OCI-LY7 (cell line): ENCODE measurements around the gene PRLR. TPM values are rescaled to one million over a fixed set of nuclear protein-coding genes. Genes with fewer than 3 reads are reported as not detected.

Experiments
- BruUV-seq: library from RNA; stranded (reverse); fragments of 400-500 nt; replicated peaks from 2 replicates; lab custom pipeline; 2021; lab: Mats Ljungman, UMichigan
- CTCF ChIA-PET: fragments of 300-600 bp; sonication (Branson Sonifier 250); formaldehyde crosslinking; loops from one replicate; lab custom pipeline; 2022; ENCODE audit warnings: antibody characterized with exemption; ENCODE audit not compliant: unreplicated experiment; lab: Charles Lee
- POLR2A ChIA-PET: fragments of 300-600 bp; sonication (Branson Sonifier 250); formaldehyde crosslinking; loops from one replicate; lab custom pipeline; 2022; ENCODE audit warnings: antibody characterized with exemption; lab: Charles Lee
- DNase-seq: peaks from one replicate; pipeline ENCODE4 v3.0.0-alpha.2; 2015; ENCODE audit warnings: low spot score
- H2AFZ ChIP-seq: fragments of 200-600 bp; sonication (generic), shearing (Covaris generic); 2 replicates; pipeline ENCODE4 v1.6.1; 2014; ENCODE audit warnings: mild to moderate bottlenecking, antibody characterized with exemption, low read length, moderate library complexity
- H3K27ac ChIP-seq: fragments of 200-600 bp; sonication (generic); 2 replicates; pipeline ENCODE4 v1.5.1; 2014; ENCODE audit warnings: mixed run types, low read depth, mild to moderate bottlenecking, moderate library complexity, low read length, inconsistent platforms; ENCODE audit not compliant: poor library complexity, severe bottlenecking
- H3K36me3 ChIP-seq: fragments of 200-600 bp; sonication (generic); 2 replicates; pipeline ENCODE4 v1.6.1; 2014; ENCODE audit warnings: mild to moderate bottlenecking, antibody characterized with exemption, low read length, moderate library complexity, mixed read lengths; ENCODE audit not compliant: insufficient read depth
- H3K4me1 ChIP-seq: fragments of 200-600 bp; sonication (generic); 2 replicates; pipeline ENCODE4 v1.5.1; 2014; ENCODE audit warnings: mild to moderate bottlenecking, low read length; ENCODE audit not compliant: insufficient read depth, poor library complexity, severe bottlenecking
- H3K4me2 ChIP-seq: fragments of 200-600 bp; sonication (generic); 2 replicates; pipeline ENCODE4 v1.6.1; 2014; ENCODE audit warnings: mild to moderate bottlenecking, low read length
- H3K4me3 ChIP-seq: fragments of 200-600 bp; sonication (generic); 2 replicates; pipeline ENCODE4 v1.5.1; 2014; ENCODE audit warnings: mild to moderate bottlenecking, low read depth, low read length; ENCODE audit not compliant: poor library complexity, severe bottlenecking
- H3K79me2 ChIP-seq: fragments of 200-600 bp; sonication (generic); 2 replicates; pipeline ENCODE4 v1.6.1; 2016; ENCODE audit warnings: low read depth, mild to moderate bottlenecking, low read length, moderate library complexity, mixed read lengths; ENCODE audit not compliant: insufficient read depth
- H3K9me2 ChIP-seq: fragments of 200-600 bp; sonication (generic); 2 replicates; pipeline ENCODE4 v1.6.1; 2016; ENCODE audit warnings: mild to moderate bottlenecking, low read length, mixed read lengths; ENCODE audit not compliant: insufficient read depth
- H3K9me3 ChIP-seq: fragments of 200-600 bp; sonication (generic); 2 replicates; pipeline ENCODE4 v1.6.1; 2014; ENCODE audit warnings: mild to moderate bottlenecking, mixed run types, low read length, mixed read lengths
- H4K20me1 ChIP-seq: fragments of 200-600 bp; sonication (generic); 2 replicates; pipeline ENCODE4 v1.6.1; 2014; ENCODE audit warnings: mild to moderate bottlenecking, antibody characterized with exemption, low read length, moderate library complexity, mixed read lengths; ENCODE audit not compliant: insufficient read depth
- EZH2phosphoT487 ChIP-seq: fragments of 200-600 bp; sonication (generic); IDR thresholded peaks from 2 replicates; pipeline ENCODE4 v1.6.1; 2018; ENCODE audit warnings: low read depth, borderline replicate concordance, mild to moderate bottlenecking, mixed run types, antibody characterized with exemption, low read length, moderate library complexity, mixed read lengths
- intact Hi-C: fragments of 100-400 bp; cut with micrococcal nuclease; formaldehyde crosslinking; loops from one replicate; pipeline ENCODE4 v1.10.0; 2022; ENCODE audit not compliant: unreplicated experiment
- total RNA-seq, 2 experiments: library from RNA; depleted of rRNA in 1 of 2; stranded (reverse); fragments of >200 nt in 1 of 2; shearing (Covaris generic) in 1 of 2; gene quantifications; 2 replicates each; pipeline ENCODE4 v1.2.3, GENCODE V29; 2014 to 2022
- TF ChIP-seq, protein P1 (sequence below): fragments of 200-600 bp; sonication (generic); conservative IDR thresholded peaks from 2 replicates; pipeline ENCODE4 v1.5.1; 2014; ENCODE audit warnings: mild to moderate bottlenecking, antibody characterized with exemption, low read length, moderate library complexity, mixed read lengths

Gene PRLR
- total RNA-seq, 2 experiments from 2014 or later: not detected

- no peak for DNase-seq
- no peaks in the 10 kb centered on the region for H3K4me1 ChIP-seq
- no peak for TF ChIP-seq EZH2phosphoT487
- TF ChIP-seq, protein P1, sequence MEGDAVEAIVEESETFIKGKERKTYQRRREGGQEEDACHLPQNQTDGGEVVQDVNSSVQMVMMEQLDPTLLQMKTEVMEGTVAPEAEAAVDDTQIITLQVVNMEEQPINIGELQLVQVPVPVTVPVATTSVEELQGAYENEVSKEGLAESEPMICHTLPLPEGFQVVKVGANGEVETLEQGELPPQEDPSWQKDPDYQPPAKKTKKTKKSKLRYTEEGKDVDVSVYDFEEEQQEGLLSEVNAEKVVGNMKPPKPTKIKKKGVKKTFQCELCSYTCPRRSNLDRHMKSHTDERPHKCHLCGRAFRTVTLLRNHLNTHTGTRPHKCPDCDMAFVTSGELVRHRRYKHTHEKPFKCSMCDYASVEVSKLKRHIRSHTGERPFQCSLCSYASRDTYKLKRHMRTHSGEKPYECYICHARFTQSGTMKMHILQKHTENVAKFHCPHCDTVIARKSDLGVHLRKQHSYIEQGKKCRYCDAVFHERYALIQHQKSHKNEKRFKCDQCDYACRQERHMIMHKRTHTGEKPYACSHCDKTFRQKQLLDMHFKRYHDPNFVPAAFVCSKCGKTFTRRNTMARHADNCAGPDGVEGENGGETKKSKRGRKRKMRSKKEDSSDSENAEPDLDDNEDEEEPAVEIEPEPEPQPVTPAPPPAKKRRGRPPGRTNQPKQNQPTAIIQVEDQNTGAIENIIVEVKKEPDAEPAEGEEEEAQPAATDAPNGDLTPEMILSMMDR: no peak
- no TSS peak for BruUV-seq
- H3K9me2 ChIP-seq: no peaks in the 10 kb centered on the region
- intact Hi-C loops: no loop called here
- no peaks in the 10 kb centered on the region for H3K36me3 ChIP-seq
- no peak overlapping the region for H3K4me2 ChIP-seq
- CTCF ChIA-PET: no interaction called here
- H3K9me3 ChIP-seq: no peaks in the 10 kb centered on the region
- POLR2A ChIA-PET: no interaction called here
- no peaks in the 10 kb centered on the region for H4K20me1 ChIP-seq
- no peak overlapping the region for H3K27ac ChIP-seq
- H2AFZ ChIP-seq: no peak overlapping the region
- H3K79me2 ChIP-seq: no peaks in the 10 kb centered on the region
- H3K4me3 ChIP-seq: no peak overlapping the region
These were observed 206.7 kb downstream of the PRLR start for GRCh38 chr5:35023391-35024178.

- Histone ChIP-seq H2AFZ (no peak overlapping the region), H3K9me2 (no peaks in the 10 kb centered on the region), H3K4me1 (no peaks in the 10 kb centered on the region), H4K20me1 (no peaks in the 10 kb centered on the region), H3K4me3 (no peak overlapping the region), H3K27ac (no peak overlapping the region), H3K36me3 (no peaks in the 10 kb centered on the region), H3K79me2 (no peaks in the 10 kb centered on the region), H3K9me3 (no peaks in the 10 kb centered on the region), H3K4me2 (no peak overlapping the region)
- no peak for DNase-seq
- ChIA-PET POLR2A (interaction anchor here (0.7 kb wide), 1 partner anchor 267 kb away, joined by 5 read pairs; no protein-coding TSS in a partner anchor), CTCF (no interaction called here)
- intact Hi-C loops: no loop called here
- TF ChIP-seq, protein P1: no peak
- no peak for TF ChIP-seq EZH2phosphoT487
- BruUV-seq: no TSS peak
These were observed 213.9 kb downstream of the PRLR start for GRCh38 chr5:35016174-35017051.
